Measurements from ENCODE around the gene VANGL1.

VANGL1 gene

GRCh38 chr1:115640384-115640783 is 1.4 kb upstream of the VANGL1 start:
- no peak for TF ChIP-seq CTCF (conservative IDR thresholded peaks at IDR 0.05; ENCODE audit: low read depth, low read length)
- H3K27ac ChIP-seq, result no peak overlapping the region

GRCh38 chr1:115642168-115643072 is 650 bp downstream of the VANGL1 start:
- Histone ChIP-seq H3K27ac (peak overlapping the region; percentile 52), H3K27me3 (ENCODE audit: insufficient read depth, low read depth) (no peaks in the 10 kb centered on the region), H3K4me1 (ENCODE audit: low read depth, poor library complexity, severe bottlenecking) (peaks cover 32% of the 10 kb centered on the region), H2AFZ (ENCODE audit: low read depth) (peak overlapping the region; percentile 66), H3K4me3 (IDR thresholded peaks at IDR 0.05; ENCODE audit: insufficient read depth, low read depth, low read length) (no peak overlapping the region), H4K20me1 (ENCODE audit: insufficient read depth) (no peaks in the 10 kb centered on the region), H3K9ac (peak overlapping the region; percentile 56), H3K79me2 (ENCODE audit: insufficient read depth, low read depth) (peaks cover 45% of the 10 kb centered on the region), H3K36me3 (ENCODE audit: insufficient read depth) (no peaks in the 10 kb centered on the region), H3K4me2 (peak overlapping the region; percentile 89)
- TF ChIP-seq CTCF (conservative IDR thresholded peaks at IDR 0.05; ENCODE audit: low read depth, low read length), result no peak

More at GRCh38 chr1:115640384-115640783, 1.4 kb upstream of the VANGL1 start:
- H3K79me2 ChIP-seq (ENCODE audit: insufficient read depth, low read depth), result peaks cover 25% of the 10 kb centered on the region
- H2AFZ ChIP-seq (ENCODE audit: low read depth), result no peak overlapping the region
- no peak overlapping the region for H3K9ac ChIP-seq
- H3K4me1 ChIP-seq (ENCODE audit: low read depth, poor library complexity, severe bottlenecking), result peaks cover 18% of the 10 kb centered on the region
- no peak overlapping the region for H3K4me3 ChIP-seq (IDR thresholded peaks at IDR 0.05; ENCODE audit: insufficient read depth, low read depth, low read length)
- H4K20me1 ChIP-seq (ENCODE audit: insufficient read depth), result no peaks in the 10 kb centered on the region
- no peaks in the 10 kb centered on the region for H3K36me3 ChIP-seq (ENCODE audit: insufficient read depth)
- H3K27me3 ChIP-seq (ENCODE audit: insufficient read depth, low read depth), result no peaks in the 10 kb centered on the region
- no peak overlapping the region for H3K4me2 ChIP-seq

- TF ChIP-seq CTCF (conservative IDR thresholded peaks at IDR 0.05; ENCODE audit: low read depth, low read length), result no peak
- Histone ChIP-seq H3K4me2 (peak overlapping the region; percentile 89), H3K4me3 (IDR thresholded peaks at IDR 0.05; ENCODE audit: insufficient read depth, low read depth, low read length) (no peak overlapping the region), H4K20me1 (ENCODE audit: insufficient read depth) (no peaks in the 10 kb centered on the region), H3K36me3 (ENCODE audit: insufficient read depth) (no peaks in the 10 kb centered on the region), H3K27me3 (ENCODE audit: insufficient read depth, low read depth) (no peaks in the 10 kb centered on the region), H2AFZ (ENCODE audit: low read depth) (no peak overlapping the region), H3K79me2 (ENCODE audit: insufficient read depth, low read depth) (peaks cover 50% of the 10 kb centered on the region), H3K9ac (peak overlapping the region; percentile 56; the same call in 1 of the 2 replicates), H3K4me1 (ENCODE audit: low read depth, poor library complexity, severe bottlenecking) (peaks cover 40% of the 10 kb centered on the region), H3K27ac (peak overlapping the region; percentile 52; the same call in 1 of the 2 replicates)
These were observed 1.5 kb downstream of the VANGL1 start for GRCh38 chr1:115643225-115643624.

- no peaks in the 10 kb centered on the region for H3K36me3 ChIP-seq (ENCODE audit: insufficient read depth)
- no peak overlapping the region for H3K4me3 ChIP-seq (IDR thresholded peaks at IDR 0.05; ENCODE audit: insufficient read depth, low read depth, low read length)
- no peaks in the 10 kb centered on the region for H3K27me3 ChIP-seq (ENCODE audit: insufficient read depth, low read depth)
- no peak overlapping the region for H2AFZ ChIP-seq (ENCODE audit: low read depth)
- peak overlapping the region; percentile 52; the same call in 1 of the 2 replicates for H3K27ac ChIP-seq
- H4K20me1 ChIP-seq (ENCODE audit: insufficient read depth), result no peaks in the 10 kb centered on the region
- H3K4me1 ChIP-seq (ENCODE audit: low read depth, poor library complexity, severe bottlenecking), result peaks cover 45% of the 10 kb centered on the region
- no peak overlapping the region; the same call in 1 of the 2 replicates for H3K9ac ChIP-seq
- peaks cover 50% of the 10 kb centered on the region for H3K79me2 ChIP-seq (ENCODE audit: insufficient read depth, low read depth)
- H3K4me2 ChIP-seq, result peak overlapping the region; percentile 89
- TF ChIP-seq CTCF (conservative IDR thresholded peaks at IDR 0.05; ENCODE audit: low read depth, low read length), result no peak
These were observed 1.9 kb downstream of the VANGL1 start for GRCh38 chr1:115643666-115644065.
